Esophagus muscularis mucosa (tissue), 4 donors: ENCODE measurements around the gene GPR132. TPM values are rescaled to one million over a fixed set of nuclear protein-coding genes. Genes with fewer than 3 reads are reported as not detected.
A peak's percentile ranks its signal among the peaks of the same experiment; 100 is the strongest.
"Not testable (repeated sequence)": the region's sequence is repeated elsewhere in the genome, so short reads cannot be mapped to it uniquely, and the experiment has no call there.

Experiments
- DNase-seq: peaks from one replicate; pipeline ENCODE4 v3.0.0-alpha.2; 2017; ENCODE audit errors: extremely low spot score
- H3K27ac ChIP-seq, 4 donors: fragments of 200-600 bp; sonication (generic); replicated peaks in 1 of 4; 1 replicate in 3 of 4; 2 replicates in 1 of 4; pipeline ENCODE4 v1.5.1; 2016 to 2019; ENCODE audit warnings: mild to moderate bottlenecking in 1 of 4
- H3K27me3 ChIP-seq, 4 donors: fragments of 200-600 bp; sonication (generic); one replicate each; pipeline versions ENCODE4 v1.5.1 to v1.6.0; 2016 to 2019
- H3K36me3 ChIP-seq, 4 donors: fragments of 200-600 bp; sonication (generic); one replicate each; pipeline ENCODE4 v1.5.1; 2016 to 2019
- H3K4me1 ChIP-seq, 4 donors: fragments of 200-600 bp; sonication (generic); one replicate each; pipeline ENCODE4 v1.5.1; 2016 to 2019
- H3K4me3 ChIP-seq, 4 donors: fragments of 200-600 bp; sonication (generic); 1 replicate in 2 of 4; 2 replicates in 2 of 4; pipeline ENCODE4 v1.5.1; 2016 to 2019; ENCODE audit warnings: mild to moderate bottlenecking in 4 of 4, moderate library complexity in 1 of 4
- H3K9me3 ChIP-seq, 4 donors: fragments of 200-600 bp; sonication (generic); 1 replicate in 3 of 4; 2 replicates in 1 of 4; pipeline ENCODE4 v1.5.1; 2016 to 2019
- CTCF ChIP-seq, 3 experiments: fragments of 200-600 bp in 2 of 3; fragments of 450-650 bp in 1 of 3; sonication (generic) in 2 of 3; IDR thresholded peaks; one replicate each; pipeline ENCODE4 v1.5.1; 2017 to 2019; ENCODE audit warnings: antibody characterized with exemption in 3 of 3, mild to moderate bottlenecking in 2 of 3, moderate library complexity in 1 of 3
- EP300 ChIP-seq: sonication (generic); formaldehyde crosslinking; IDR thresholded peaks from one replicate; pipeline ENCODE4 v1.6.1; 2017; ENCODE audit warnings: antibody characterized with exemption
- POLR2A ChIP-seq: fragments of 450-650 bp; IDR thresholded peaks from one replicate; pipeline ENCODE4 v1.6.1; 2017; ENCODE audit warnings: antibody characterized with exemption, moderate library complexity, mild to moderate bottlenecking, low read depth
- POLR2AphosphoS5 ChIP-seq, 2 donors: sonication (generic); formaldehyde crosslinking; IDR thresholded peaks; one replicate each; pipeline ENCODE4 v1.6.1; 2017; ENCODE audit warnings: antibody characterized with exemption in 2 of 2
- WGBS: methylation state at CpG from one replicate; pipeline ENCODE4 v1.1.5; 2018; 5-methylcytosine and 5-hydroxymethylcytosine counted together
- intact Hi-C: fragments of 100-400 bp; cut with DNase I; formaldehyde crosslinking; loops from one replicate; pipeline ENCODE4 v1.15.1; 2023
- total RNA-seq, 4 donors: library from RNA; depleted of rRNA; stranded (reverse); fragments of >200 nt; gene quantifications; one replicate each; pipeline versions ENCODE4 v1.1.0 to v1.2.1, GENCODE V29; 2016

Gene GPR132
- total RNA-seq, 4 donors from 2014 or later: 1.2 to 8.0 (median 2.1) TPM

- Histone ChIP-seq H3K4me1 (peaks cover 27 to 32% (median 29%) of the 10 kb centered on the region in 4 donors), H3K36me3 (no peaks in the 10 kb centered on the region), H3K27me3 (peaks cover 0 to 46% (median 0%) of the 10 kb centered on the region in 4 donors), H3K27ac (peak overlapping the region in 3 of 4 donors; percentile 22 to 62 (median 28)), H3K9me3 (no peaks in the 10 kb centered on the region), H3K4me3 (peak overlapping the region in 3 of 4 donors; percentile 30 to 45 (median 30))
- TF ChIP-seq EP300 (no peak), CTCF (IDR thresholded peaks at IDR 0.05) (no peak), POLR2AphosphoS5 (IDR thresholded peaks at IDR 0.05) (no peak), POLR2A (no peak)
- no peak for DNase-seq
- 85% methylated on average over 9 of the region's 12 CpGs for WGBS
- intact Hi-C loops: no loop called here
These were observed 498 bp downstream of the GPR132 start for GRCh38 chr14:105064721-105065143.

- TF ChIP-seq CTCF (IDR thresholded peaks at IDR 0.05) (no peak), EP300 (no peak), POLR2AphosphoS5 (IDR thresholded peaks at IDR 0.05) (no peak), POLR2A (no peak)
- H3K27me3 ChIP-seq: peaks cover 0 to 39% (median 0%) of the 10 kb centered on the region in 4 donors
- WGBS: 87% methylated on average over 10 of the region's 10 CpGs
- H3K9me3 ChIP-seq: no peaks in the 10 kb centered on the region
- peak overlapping the region in 2 of 4 donors; percentile 30 to 45 for H3K4me3 ChIP-seq
- H3K36me3 ChIP-seq: no peaks in the 10 kb centered on the region
- intact Hi-C loops: no loop called here
- DNase-seq: no peak
- peak overlapping the region in 2 of 4 donors; percentile 20 to 22 for H3K27ac ChIP-seq
- peaks cover 34 to 37% (median 37%) of the 10 kb centered on the region in 4 donors for H3K4me1 ChIP-seq
These were observed 1.2 kb downstream of the GPR132 start for GRCh38 chr14:105064001-105064400.

GRCh38 chr14:105063506-105063905 lies 1.7 kb downstream of the GPR132 start:
- DNase-seq, H3K36me3 ChIP-seq, intact Hi-C loops, H3K4me3 ChIP-seq, H3K9me3 ChIP-seq: not testable (repeated sequence)
- Histone ChIP-seq H3K27me3 (peaks cover 0 to 34% (median 0%) of the 10 kb centered on the region in 4 donors), H3K4me1 (peaks cover 39 to 42% (median 41%) of the 10 kb centered on the region in 4 donors), H3K27ac (peak overlapping the region in 2 of 4 donors; percentile 2 to 20)
- 74% methylated on average over 10 of the region's 10 CpGs for WGBS

- intact Hi-C loops: no loop called here
- H3K27me3 ChIP-seq: peaks cover 0 to 30% (median 0%) of the 10 kb centered on the region in 4 donors
- H3K36me3 ChIP-seq: no peaks in the 10 kb centered on the region
- H3K9me3 ChIP-seq: no peaks in the 10 kb centered on the region
- TF ChIP-seq POLR2AphosphoS5 (IDR thresholded peaks at IDR 0.05) (no peak), EP300 (no peak), CTCF (IDR thresholded peaks at IDR 0.05) (no peak), POLR2A (no peak)
- H3K27ac ChIP-seq: peak overlapping the region in 1 of 4 donors; percentile 2
- H3K4me3 ChIP-seq: no peak overlapping the region
- peaks cover 41 to 43% (median 42%) of the 10 kb centered on the region in 4 donors for H3K4me1 ChIP-seq
- DNase-seq: no peak
- WGBS: 81% methylated on average over 10 of the region's 10 CpGs
These were observed 2.2 kb downstream of the GPR132 start for GRCh38 chr14:105063056-105063455.

GRCh38 chr14:105062048-105062433 lies 3.2 kb downstream of the GPR132 start:
- intact Hi-C loops: no loop called here
- H3K27ac ChIP-seq: peak overlapping the region in 2 of 4 donors; percentile 43 to 69
- H3K27me3 ChIP-seq: peaks cover 0 to 20% (median 0%) of the 10 kb centered on the region in 4 donors
- H3K9me3 ChIP-seq: no peaks in the 10 kb centered on the region
- DNase-seq: no peak
- no peak for TF ChIP-seq CTCF (IDR thresholded peaks at IDR 0.05)
- no peak for TF ChIP-seq POLR2A
- no peak for TF ChIP-seq EP300
- TF ChIP-seq POLR2AphosphoS5 (IDR thresholded peaks at IDR 0.05): no peak
- H3K4me1 ChIP-seq: peaks cover 41 to 43% (median 42%) of the 10 kb centered on the region in 4 donors
- 89% methylated on average over 7 of the region's 7 CpGs for WGBS
- peak overlapping the region in 2 of 4 donors; percentile 1 to 26 for H3K4me3 ChIP-seq
- H3K36me3 ChIP-seq: no peaks in the 10 kb centered on the region
